ENCODE data around the gene PPP1R16B.

DNA sequence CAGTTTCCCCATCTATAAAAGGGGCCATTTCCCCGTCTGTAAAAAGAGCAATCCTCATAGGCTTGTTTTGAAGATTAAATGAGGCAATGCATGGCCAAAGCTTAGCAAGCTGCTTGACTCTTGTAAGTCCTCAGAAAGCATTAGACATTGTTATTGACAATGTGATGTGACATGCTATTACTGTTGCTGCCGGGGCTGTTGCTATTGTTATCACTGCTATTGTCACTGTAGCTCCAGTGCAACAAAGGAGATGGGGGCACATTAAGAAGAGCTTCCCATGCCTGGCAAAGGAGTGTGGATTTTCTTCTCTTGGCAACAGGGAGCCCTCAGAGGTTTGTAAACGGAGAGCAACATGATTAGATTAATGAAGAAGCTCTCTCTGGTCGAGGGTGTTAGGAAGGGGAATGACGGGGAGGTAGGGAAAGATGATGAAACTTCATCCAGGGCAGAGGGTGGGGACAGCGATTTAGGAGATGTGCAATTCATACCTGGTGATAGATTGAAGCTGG lies 87.6 kb downstream of the PPP1R16B start:
- TF ChIP-seq, protein P1, sequence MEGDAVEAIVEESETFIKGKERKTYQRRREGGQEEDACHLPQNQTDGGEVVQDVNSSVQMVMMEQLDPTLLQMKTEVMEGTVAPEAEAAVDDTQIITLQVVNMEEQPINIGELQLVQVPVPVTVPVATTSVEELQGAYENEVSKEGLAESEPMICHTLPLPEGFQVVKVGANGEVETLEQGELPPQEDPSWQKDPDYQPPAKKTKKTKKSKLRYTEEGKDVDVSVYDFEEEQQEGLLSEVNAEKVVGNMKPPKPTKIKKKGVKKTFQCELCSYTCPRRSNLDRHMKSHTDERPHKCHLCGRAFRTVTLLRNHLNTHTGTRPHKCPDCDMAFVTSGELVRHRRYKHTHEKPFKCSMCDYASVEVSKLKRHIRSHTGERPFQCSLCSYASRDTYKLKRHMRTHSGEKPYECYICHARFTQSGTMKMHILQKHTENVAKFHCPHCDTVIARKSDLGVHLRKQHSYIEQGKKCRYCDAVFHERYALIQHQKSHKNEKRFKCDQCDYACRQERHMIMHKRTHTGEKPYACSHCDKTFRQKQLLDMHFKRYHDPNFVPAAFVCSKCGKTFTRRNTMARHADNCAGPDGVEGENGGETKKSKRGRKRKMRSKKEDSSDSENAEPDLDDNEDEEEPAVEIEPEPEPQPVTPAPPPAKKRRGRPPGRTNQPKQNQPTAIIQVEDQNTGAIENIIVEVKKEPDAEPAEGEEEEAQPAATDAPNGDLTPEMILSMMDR (IDR thresholded peaks at IDR 0.05) = no peak
- no peak for TF ChIP-seq POLR2A (IDR thresholded peaks at IDR 0.05)
